Adrenal gland (tissue), 5 donors: ENCODE results near the gene LHX4.

ENCODE experiments used
- POLR2A ChIP-seq, 2 donors: fragments of 450-650 bp; IDR thresholded peaks; one replicate each; pipeline ENCODE4 v1.6.1; 2017; ENCODE audit warnings: antibody characterized with exemption in 2 of 2, mild to moderate bottlenecking in 2 of 2, moderate library complexity in 1 of 2
- TF ChIP-seq, protein P1 (sequence below), 6 experiments: fragments of 450-650 bp in 4 of 6; fragments of 200-600 bp in 2 of 6; sonication (generic) in 1 of 6; IDR thresholded peaks; 1 replicate in 5 of 6; 2 replicates in 1 of 6; pipeline versions ENCODE4 v1.5.1 to v1.8.0; 2016 to 2021; ENCODE audit warnings: antibody characterized with exemption in 6 of 6, mild to moderate bottlenecking in 2 of 6, moderate library complexity in 1 of 6
- donor health status: DM: no; HTN: no; CAD: no.

DNA sequence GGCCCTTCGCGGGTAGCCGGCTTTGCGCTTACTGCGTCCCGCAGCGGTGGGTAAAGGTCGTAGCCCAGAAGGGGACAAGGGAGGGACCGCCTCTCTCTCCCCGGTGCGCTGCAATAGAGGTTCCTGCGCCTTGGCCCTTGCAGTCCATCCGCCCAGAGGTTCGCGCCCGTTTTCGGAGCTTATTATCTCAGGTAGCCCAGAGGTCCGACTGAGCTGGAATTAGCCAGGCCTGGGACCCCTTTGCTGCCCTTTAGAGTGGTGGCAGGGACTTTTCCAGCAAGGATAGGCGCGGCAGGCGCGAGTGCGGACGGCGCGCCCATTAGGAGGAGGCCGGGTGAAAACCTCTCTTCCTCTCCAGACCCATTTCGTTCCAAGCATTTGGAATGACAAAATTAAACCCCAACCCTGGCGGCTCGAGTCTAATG, 5.0 kb downstream of the LHX4 start:
- TF ChIP-seq, protein P1, sequence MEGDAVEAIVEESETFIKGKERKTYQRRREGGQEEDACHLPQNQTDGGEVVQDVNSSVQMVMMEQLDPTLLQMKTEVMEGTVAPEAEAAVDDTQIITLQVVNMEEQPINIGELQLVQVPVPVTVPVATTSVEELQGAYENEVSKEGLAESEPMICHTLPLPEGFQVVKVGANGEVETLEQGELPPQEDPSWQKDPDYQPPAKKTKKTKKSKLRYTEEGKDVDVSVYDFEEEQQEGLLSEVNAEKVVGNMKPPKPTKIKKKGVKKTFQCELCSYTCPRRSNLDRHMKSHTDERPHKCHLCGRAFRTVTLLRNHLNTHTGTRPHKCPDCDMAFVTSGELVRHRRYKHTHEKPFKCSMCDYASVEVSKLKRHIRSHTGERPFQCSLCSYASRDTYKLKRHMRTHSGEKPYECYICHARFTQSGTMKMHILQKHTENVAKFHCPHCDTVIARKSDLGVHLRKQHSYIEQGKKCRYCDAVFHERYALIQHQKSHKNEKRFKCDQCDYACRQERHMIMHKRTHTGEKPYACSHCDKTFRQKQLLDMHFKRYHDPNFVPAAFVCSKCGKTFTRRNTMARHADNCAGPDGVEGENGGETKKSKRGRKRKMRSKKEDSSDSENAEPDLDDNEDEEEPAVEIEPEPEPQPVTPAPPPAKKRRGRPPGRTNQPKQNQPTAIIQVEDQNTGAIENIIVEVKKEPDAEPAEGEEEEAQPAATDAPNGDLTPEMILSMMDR (IDR thresholded peaks at IDR 0.05), result no peak
- TF ChIP-seq POLR2A (IDR thresholded peaks at IDR 0.05), result no peak
